ENCODE measurements around the gene PDE4A. TPM values are rescaled to one million over a fixed set of nuclear protein-coding genes. Genes with fewer than 3 reads are reported as not detected.

PDE4A gene
- total and polyA plus RNA-seq, 2 of the 8 experiments (the other 6 are each of a cell fraction or from before 2014, with no cell fraction given): 2.0 to 4.4 TPM

DNA sequence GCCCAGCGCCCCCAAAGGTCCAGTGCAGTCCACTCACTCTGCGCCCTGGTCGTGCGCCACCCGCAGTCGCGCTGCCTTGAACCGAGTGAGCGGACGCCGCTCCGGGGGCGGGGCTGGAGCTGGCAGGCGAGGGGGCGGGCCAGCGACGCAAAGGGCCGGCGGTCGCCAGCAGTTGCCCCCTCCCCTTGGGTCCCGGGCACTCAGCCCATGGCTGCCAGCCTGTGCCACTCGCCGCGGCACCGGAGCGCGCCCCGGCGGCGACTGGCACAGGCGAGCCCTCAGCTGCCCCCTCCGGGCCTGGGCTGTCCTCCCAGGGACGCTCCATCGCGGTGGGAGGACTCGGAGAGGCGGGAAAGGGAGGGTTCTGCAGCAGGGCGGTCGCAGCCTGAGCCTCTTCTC is 97.0 kb downstream of the PDE4A start, which contains the start of gene S1PR5:
Gene S1PR5, minus strand, starts transcription at position 87 of the 399 bp plus-strand sequence. CDS start 2,436 bp downstream, outside the sequence.
- H2BK120ac ChIP-seq (replicated peaks; ENCODE audit: low read depth, low read length): no peak within 1 kb of the TSS
- H3K9me3 ChIP-seq (ENCODE audit: insufficient read depth in 2 of 2, low read depth in 1 of 2, low read length in 1 of 2): no peaks in the 10 kb centered on the region
- peak within 1 kb of the TSS; percentile 89 for H2AFZ ChIP-seq (ENCODE audit: low read length)
- no peak within 1 kb of the TSS for H4K8ac ChIP-seq (ENCODE audit: extremely low read depth, insufficient read depth, low read length)
- 4% methylated on average over 21 of the region's 39 CpGs; no CpG with 5 or more reads in 1 of the 2 experiments for WGBS, 2 experiments (ENCODE audit: extremely low coverage in 1 of 2, insufficient coverage in 1 of 2, insufficient read length in 1 of 2, insufficient replicate concordance in 2 of 2, low coverage in 1 of 2, low lambda C conversion rate in 2 of 2, missing lambda C conversion rate in 1 of 2)
- peaks cover 30% of the 10 kb centered on the region for H3K23me2 ChIP-seq (ENCODE audit: low read depth, low read length)
- H3K14ac ChIP-seq (ENCODE audit: insufficient read length): no peak within 1 kb of the TSS
- peak within 1 kb of the TSS; percentile 90 for H3K18ac ChIP-seq (ENCODE audit: extremely low read depth, low read length)
- H3K36me3 ChIP-seq (ENCODE audit: control insufficient read depth in 2 of 4, insufficient read depth in 4 of 4, low read length in 3 of 4): no peaks in the 10 kb centered on the region
- H2BK5ac ChIP-seq (ENCODE audit: low read depth, low read length): no peak within 1 kb of the TSS; the same call in 1 of the 2 replicates
- FAIRE-seq: no peak
- no peak within 1 kb of the TSS for H3K56ac ChIP-seq (replicated peaks; ENCODE audit: insufficient read length, low read depth, low read length)
- H3K4me2 ChIP-seq (ENCODE audit: insufficient read depth in 1 of 2, low read depth in 2 of 2, low read length in 2 of 2): peak within 1 kb of the TSS; percentile 82 to 94
- POLR2A ChIA-PET (ENCODE audit: partially characterized antibody): interaction anchor here (1.0 to 1.9 kb wide), 8 partner anchors 10 to 200 kb away, joined by 3 to 6 read pairs (median 4); partner anchors contain the start of genes DNM2 and KEAP1
- peak within 1 kb of the TSS; percentile 90; the same call in 1 of the 2 replicates for H2BK12ac ChIP-seq (ENCODE audit: low read depth, low read length)
- peaks cover 2 to 6% of the 10 kb centered on the region in 2 experiments for H4K20me1 ChIP-seq (replicated peaks in 1 of 2; ENCODE audit: control insufficient read depth in 1 of 2, insufficient read depth in 2 of 2, low read length in 2 of 2)
- H2BK20ac ChIP-seq (ENCODE audit: low read length): no peak within 1 kb of the TSS
- H3K4me3 ChIP-seq (ENCODE audit: extremely low read depth in 1 of 4, insufficient read depth in 2 of 4, low read depth in 3 of 4, low read length in 4 of 4): peak within 1 kb of the TSS; percentile 67 to 79 (median 78)
- H3K27me3 ChIP-seq (replicated peaks in 1 of 4; ENCODE audit: control insufficient read depth in 3 of 4, extremely low read depth in 1 of 4, insufficient read depth in 3 of 4, low read length in 3 of 4): peaks cover 43 to 71% (median 67%) of the 10 kb centered on the region in 4 experiments; a peak in 6 of 7 replicates
- no peak within 1 kb of the TSS for H3K23ac ChIP-seq (ENCODE audit: insufficient read length)
- no peak within 1 kb of the TSS for H4K5ac ChIP-seq (ENCODE audit: insufficient read length, low read depth, low read length)
- H2AK5ac ChIP-seq (ENCODE audit: low read depth, low read length): no peak within 1 kb of the TSS
- H3K79me1 ChIP-seq (ENCODE audit: low read depth, low read length): no peaks in the 10 kb centered on the region; the same call in 1 of the 2 replicates
- no peak within 1 kb of the TSS for H4K91ac ChIP-seq (replicated peaks; ENCODE audit: insufficient read length, low read length)
- 0 out of 2 replicates have a peak, but pooled peaks have one; percentile 0 for TF ChIP-seq PHF8 (conservative IDR thresholded peaks at IDR 0.05; ENCODE audit: low read depth, low read length)
- 0 out of 2 replicates have a peak, but pooled peaks have one; percentile 35 for TF ChIP-seq YY1 (IDR thresholded peaks at IDR 0.05; ENCODE audit: low read depth, low read length)
- no peak for TF ChIP-seq CHD1 (IDR thresholded peaks at IDR 0.05; ENCODE audit: low read depth, low read length)
- no peak for TF ChIP-seq SIX5 (IDR thresholded peaks at IDR 0.05; ENCODE audit: low read depth, low read length)
- TF ChIP-seq ASH2L (IDR thresholded peaks at IDR 0.05; ENCODE audit: low read length): peak; percentile 44
- TF ChIP-seq KDM4A (IDR thresholded peaks at IDR 0.05; ENCODE audit: low read depth, low read length, severe bottlenecking): peak; percentile 86
- TF ChIP-seq KDM1A (IDR thresholded peaks at IDR 0.05; ENCODE audit: borderline replicate concordance, low read length): 0 out of 2 replicates have a peak, but pooled peaks have one; percentile 17
- TF ChIP-seq EZH2 (IDR thresholded peaks at IDR 0.05; ENCODE audit: low read depth, low read length, severe bottlenecking): peak; percentile 8
- TF ChIP-seq JUN (IDR thresholded peaks at IDR 0.05; ENCODE audit: low read depth, low read length): no peak
- TF ChIP-seq RNF2 (IDR thresholded peaks at IDR 0.05; ENCODE audit: borderline replicate concordance, low read depth, low read length, missing control alignments, poor library complexity, severe bottlenecking): no peak
- no peak for TF ChIP-seq EP300 (IDR thresholded peaks at IDR 0.05; ENCODE audit: borderline replicate concordance in 1 of 2, low read depth in 2 of 2, low read length in 2 of 2)
- peak; percentile 14; the same call in 1 of the 2 replicates for TF ChIP-seq EGR1 (IDR thresholded peaks at IDR 0.05; ENCODE audit: borderline replicate concordance, low read depth, low read length)
- no peak within 1 kb of the TSS for H3K27ac ChIP-seq (ENCODE audit: low read depth, low read length)
- H3K4me1 ChIP-seq (replicated peaks in 1 of 4; ENCODE audit: control insufficient read depth in 3 of 4, insufficient read depth in 4 of 4, low read length in 3 of 4): peaks cover 0 to 29% (median 10%) of the 10 kb centered on the region in 4 experiments; a peak in 5 of 7 replicates
- H3K4ac ChIP-seq (replicated peaks; ENCODE audit: insufficient read length, low read depth, low read length): peak within 1 kb of the TSS; percentile 32
- H2BK15ac ChIP-seq (ENCODE audit: low read length): no peak within 1 kb of the TSS
- no peak for DNase-seq (ENCODE audit: low read depth in 1 of 2, low spot score in 2 of 2)
- H3K79me2 ChIP-seq (ENCODE audit: control insufficient read depth in 1 of 2, insufficient read depth in 2 of 2, low read length in 2 of 2): no peaks in the 10 kb centered on the region
- CTCF ChIA-PET (ENCODE audit: partially characterized antibody): interaction anchor here (0.9 to 5.6 kb wide), 7 partner anchors 10 to 63 kb away, joined by 3 to 46 read pairs (median 4); no protein-coding TSS in a partner anchor
- no peak within 1 kb of the TSS for H3K9ac ChIP-seq (replicated peaks in 1 of 4; ENCODE audit: extremely low read depth in 1 of 4, low read depth in 3 of 4, low read length in 3 of 4)

Data from H1 (cell line).